ENCODE data around the gene SARS1. TPM values are rescaled to one million over a fixed set of nuclear protein-coding genes. Genes with fewer than 3 reads are reported as not detected.

The SARS1 gene, protein sequence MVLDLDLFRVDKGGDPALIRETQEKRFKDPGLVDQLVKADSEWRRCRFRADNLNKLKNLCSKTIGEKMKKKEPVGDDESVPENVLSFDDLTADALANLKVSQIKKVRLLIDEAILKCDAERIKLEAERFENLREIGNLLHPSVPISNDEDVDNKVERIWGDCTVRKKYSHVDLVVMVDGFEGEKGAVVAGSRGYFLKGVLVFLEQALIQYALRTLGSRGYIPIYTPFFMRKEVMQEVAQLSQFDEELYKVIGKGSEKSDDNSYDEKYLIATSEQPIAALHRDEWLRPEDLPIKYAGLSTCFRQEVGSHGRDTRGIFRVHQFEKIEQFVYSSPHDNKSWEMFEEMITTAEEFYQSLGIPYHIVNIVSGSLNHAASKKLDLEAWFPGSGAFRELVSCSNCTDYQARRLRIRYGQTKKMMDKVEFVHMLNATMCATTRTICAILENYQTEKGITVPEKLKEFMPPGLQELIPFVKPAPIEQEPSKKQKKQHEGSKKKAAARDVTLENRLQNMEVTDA
- 555 TPM for total RNA-seq (ENCODE audit: unreplicated experiment)
- long read RNA-seq, transcript SARS-202 (12 exons, 1,882 nt), result minor isoform, 31 of 766 reads
- long read RNA-seq, transcript SARS-201 (11 exons, 1,852 nt), result major isoform, 635 of 766 reads
- long read RNA-seq, transcript SARS-206 (2 exons, 804 nt), result minor isoform, 7 of 766 reads
- long read RNA-seq, partial matches to known transcripts, result 19 of 766 reads
- long read RNA-seq, other reads (novel, unspliced or antisense), result 73 of 766 reads

DNA sequence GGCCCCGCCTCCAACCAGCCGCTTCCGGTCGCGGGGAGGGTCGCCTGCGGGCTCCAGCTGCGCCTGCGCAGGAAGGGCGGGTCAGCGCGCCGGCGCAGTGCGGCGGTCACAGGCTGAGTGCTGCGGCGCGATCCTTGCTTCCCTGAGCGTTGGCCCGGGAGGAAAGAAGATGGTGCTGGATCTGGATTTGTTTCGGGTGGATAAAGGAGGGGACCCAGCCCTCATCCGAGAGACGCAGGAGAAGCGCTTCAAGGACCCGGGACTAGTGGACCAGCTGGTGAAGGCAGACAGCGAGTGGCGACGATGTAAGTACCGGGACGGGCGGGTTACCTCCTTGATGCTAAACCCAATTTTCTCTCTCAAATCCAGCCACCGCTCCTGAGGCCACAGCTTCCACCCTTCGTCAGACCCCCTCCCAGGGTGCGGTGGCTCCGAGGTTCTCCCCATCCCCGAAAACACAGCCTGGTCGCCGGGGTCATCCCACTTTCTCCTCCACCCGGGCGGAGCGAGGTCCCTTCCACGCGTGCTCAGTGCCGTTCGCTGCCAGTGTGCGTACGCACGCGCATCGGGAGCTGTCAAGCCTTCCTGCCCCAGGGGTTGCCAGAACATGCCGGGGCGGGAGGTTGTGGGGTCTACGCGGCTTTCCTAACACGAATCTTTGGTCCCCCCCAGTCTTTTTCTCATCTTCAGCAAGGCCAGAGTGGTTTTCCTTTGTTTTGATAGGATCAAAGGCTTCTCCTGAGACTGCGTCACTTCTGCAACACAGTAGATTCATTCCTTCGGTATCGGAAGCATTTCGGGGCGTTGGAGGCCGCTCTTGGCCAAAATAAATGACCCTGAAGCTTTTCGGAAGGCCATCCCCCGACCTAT, at the start of gene SARS1:
SARS1 (plus strand) TSS at position 95 of the 870 bp plus-strand sequence; CDS start at position 170, 75 bp downstream.
- Mint-ChIP-seq H3K27ac (ENCODE audit: unreplicated experiment) (peak within 1 kb of the TSS; percentile 100), H3K9me3 (ENCODE audit: unreplicated experiment) (peaks cover 13% of the 10 kb centered on the region), H3K36me3 (ENCODE audit: unreplicated experiment) (peaks cover 14% of the 10 kb centered on the region), H3K4me3 (ENCODE audit: unreplicated experiment) (peak within 1 kb of the TSS; percentile 99), H3K4me1 (ENCODE audit: low read depth, unreplicated experiment) (peaks cover 13% of the 10 kb centered on the region), H3K27me3 (ENCODE audit: unreplicated experiment) (peaks cover 15% of the 10 kb centered on the region)
- peak; percentile 95 for DNase-seq
- TF ChIP-seq, protein P1, sequence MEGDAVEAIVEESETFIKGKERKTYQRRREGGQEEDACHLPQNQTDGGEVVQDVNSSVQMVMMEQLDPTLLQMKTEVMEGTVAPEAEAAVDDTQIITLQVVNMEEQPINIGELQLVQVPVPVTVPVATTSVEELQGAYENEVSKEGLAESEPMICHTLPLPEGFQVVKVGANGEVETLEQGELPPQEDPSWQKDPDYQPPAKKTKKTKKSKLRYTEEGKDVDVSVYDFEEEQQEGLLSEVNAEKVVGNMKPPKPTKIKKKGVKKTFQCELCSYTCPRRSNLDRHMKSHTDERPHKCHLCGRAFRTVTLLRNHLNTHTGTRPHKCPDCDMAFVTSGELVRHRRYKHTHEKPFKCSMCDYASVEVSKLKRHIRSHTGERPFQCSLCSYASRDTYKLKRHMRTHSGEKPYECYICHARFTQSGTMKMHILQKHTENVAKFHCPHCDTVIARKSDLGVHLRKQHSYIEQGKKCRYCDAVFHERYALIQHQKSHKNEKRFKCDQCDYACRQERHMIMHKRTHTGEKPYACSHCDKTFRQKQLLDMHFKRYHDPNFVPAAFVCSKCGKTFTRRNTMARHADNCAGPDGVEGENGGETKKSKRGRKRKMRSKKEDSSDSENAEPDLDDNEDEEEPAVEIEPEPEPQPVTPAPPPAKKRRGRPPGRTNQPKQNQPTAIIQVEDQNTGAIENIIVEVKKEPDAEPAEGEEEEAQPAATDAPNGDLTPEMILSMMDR (IDR thresholded peaks at IDR 0.05; ENCODE audit: partially characterized antibody, unreplicated experiment), result no peak

DNA sequence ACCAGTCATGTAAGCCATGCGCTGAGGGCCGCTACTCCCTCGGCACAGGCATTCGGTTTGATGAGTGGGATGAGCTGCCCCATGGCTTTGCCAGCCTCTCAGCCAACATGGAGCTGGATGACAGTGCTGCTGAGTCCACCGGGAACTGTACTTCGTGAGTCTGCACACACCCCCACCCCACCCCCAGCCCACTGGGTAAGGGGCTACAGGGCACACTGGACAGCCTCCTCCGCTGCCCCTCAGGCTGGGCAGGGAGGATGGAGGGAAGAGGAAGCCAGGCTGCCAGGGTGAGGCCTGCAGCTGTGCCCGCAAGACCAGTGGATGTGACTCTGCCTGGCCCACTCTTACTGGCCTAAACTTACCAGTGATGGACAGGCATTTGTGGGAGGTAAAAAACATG, 49.2 kb upstream of the SARS1 start:
- no peak overlapping the region for H3K27ac Mint-ChIP-seq (ENCODE audit: unreplicated experiment)
- H3K4me3 Mint-ChIP-seq (ENCODE audit: unreplicated experiment), result no peak overlapping the region
- peaks cover 4% of the 10 kb centered on the region for H3K4me1 Mint-ChIP-seq (ENCODE audit: low read depth, unreplicated experiment)
- no peaks in the 10 kb centered on the region for H3K36me3 Mint-ChIP-seq (ENCODE audit: unreplicated experiment)
- peaks cover 3% of the 10 kb centered on the region for H3K27me3 Mint-ChIP-seq (ENCODE audit: unreplicated experiment)
- no peak for DNase-seq
- H3K9me3 Mint-ChIP-seq (ENCODE audit: unreplicated experiment), result no peaks in the 10 kb centered on the region
- TF ChIP-seq, protein P1 (IDR thresholded peaks at IDR 0.05; ENCODE audit: partially characterized antibody, unreplicated experiment), result no peak

DNA sequence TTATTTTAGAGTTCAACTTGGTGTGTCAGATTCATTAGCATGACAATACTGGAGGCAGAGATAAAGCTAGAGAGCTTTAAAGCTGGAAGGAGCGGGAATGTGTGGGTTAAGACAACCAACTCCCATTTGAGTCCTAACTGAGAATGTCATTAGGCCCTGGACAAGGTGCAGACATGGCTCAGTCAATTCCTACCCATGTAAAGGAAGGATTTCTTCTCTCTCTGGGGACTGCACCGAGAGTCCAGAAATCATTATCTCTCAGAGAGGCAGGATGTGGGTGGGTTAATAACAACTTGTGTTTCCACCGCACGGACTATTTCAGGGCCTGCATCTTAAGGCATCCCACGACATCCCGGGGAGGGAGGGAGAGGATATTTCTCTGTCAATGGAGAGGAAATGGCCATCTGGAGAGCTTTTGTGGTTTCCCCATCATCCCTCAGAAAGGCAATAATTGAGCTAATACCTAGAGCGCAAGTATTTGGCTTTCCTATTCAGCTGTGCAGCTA, 46.7 kb upstream of the SARS1 start:
- no peak overlapping the region for H3K4me3 Mint-ChIP-seq (ENCODE audit: unreplicated experiment)
- H3K27me3 Mint-ChIP-seq (ENCODE audit: unreplicated experiment), result peaks cover 5% of the 10 kb centered on the region
- H3K9me3 Mint-ChIP-seq (ENCODE audit: unreplicated experiment), result no peaks in the 10 kb centered on the region
- no peaks in the 10 kb centered on the region for H3K36me3 Mint-ChIP-seq (ENCODE audit: unreplicated experiment)
- peaks cover 4% of the 10 kb centered on the region for H3K4me1 Mint-ChIP-seq (ENCODE audit: low read depth, unreplicated experiment)
- no peak overlapping the region for H3K27ac Mint-ChIP-seq (ENCODE audit: unreplicated experiment)
- TF ChIP-seq, protein P1 (IDR thresholded peaks at IDR 0.05; ENCODE audit: partially characterized antibody, unreplicated experiment), result no peak
- DNase-seq, result no peak

DNA sequence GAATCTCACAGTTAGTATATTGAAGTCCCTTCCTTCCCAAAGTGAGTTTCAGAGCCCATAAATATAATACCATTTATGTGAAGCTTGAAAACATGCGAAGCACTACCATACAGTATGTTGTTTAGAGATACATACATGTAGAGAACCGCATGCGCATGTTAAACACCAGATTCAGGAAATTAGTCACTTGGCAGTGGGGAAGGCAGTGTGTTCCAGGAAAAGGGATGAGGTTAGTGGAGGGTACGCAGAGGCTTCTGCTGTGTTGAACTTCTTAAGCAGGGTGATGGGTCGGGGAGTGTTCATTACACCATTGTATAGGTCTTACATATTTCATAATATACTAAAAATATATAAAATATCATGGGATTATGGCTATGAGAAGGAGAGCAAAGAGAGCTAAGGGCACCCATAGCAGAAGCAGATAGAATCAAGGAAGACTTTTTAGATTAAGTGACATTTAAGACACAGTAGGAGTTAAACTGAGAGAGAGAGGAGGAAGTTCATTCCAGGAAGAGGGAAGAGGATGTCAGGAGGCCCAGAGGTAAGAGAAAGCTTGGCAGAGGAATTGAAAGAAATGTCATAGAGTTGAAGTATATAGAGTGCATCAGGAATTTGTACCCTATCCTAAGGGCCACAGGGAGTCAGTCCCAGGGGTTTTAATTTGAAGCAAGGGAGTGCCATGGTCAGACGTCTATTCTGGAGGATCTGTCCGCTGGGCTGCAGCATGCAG, 43.5 kb upstream of the SARS1 start:
- H3K4me1 Mint-ChIP-seq (ENCODE audit: low read depth, unreplicated experiment), result peaks cover 4% of the 10 kb centered on the region
- no peak overlapping the region for H3K4me3 Mint-ChIP-seq (ENCODE audit: unreplicated experiment)
- H3K27ac Mint-ChIP-seq (ENCODE audit: unreplicated experiment), result no peak overlapping the region
- peaks cover 5% of the 10 kb centered on the region for H3K27me3 Mint-ChIP-seq (ENCODE audit: unreplicated experiment)
- no peaks in the 10 kb centered on the region for H3K9me3 Mint-ChIP-seq (ENCODE audit: unreplicated experiment)
- no peaks in the 10 kb centered on the region for H3K36me3 Mint-ChIP-seq (ENCODE audit: unreplicated experiment)
- no peak for DNase-seq
- TF ChIP-seq, protein P1 (IDR thresholded peaks at IDR 0.05; ENCODE audit: partially characterized antibody, unreplicated experiment), result no peak
